ENCODE data around the gene RTN4IP1. TPM values are rescaled to one million over a fixed set of nuclear protein-coding genes. Genes with fewer than 3 reads are reported as not detected.
A peak's percentile ranks its signal among the peaks of the same experiment; 100 is the strongest.

The RTN4IP1 gene
- total RNA-seq, 1 donor from 2014 or later: 6.9 TPM

- DNase-seq (ENCODE audit: low read depth): peak; percentile 82
- TF ChIP-seq CTCF (conservative IDR thresholded peaks at IDR 0.05; ENCODE audit: low read depth, low read length): no peak
- H3K4me3 ChIP-seq (ENCODE audit: low read depth, low read length): no peak overlapping the region
These were observed 101.3 kb downstream of the RTN4IP1 start for GRCh38 chr6:106527979-106528378.

GRCh38 chr6:106527117-106527516 is 102.2 kb downstream of the RTN4IP1 start:
- TF ChIP-seq CTCF (conservative IDR thresholded peaks at IDR 0.05; ENCODE audit: low read depth, low read length): no peak
- H3K4me3 ChIP-seq (ENCODE audit: low read depth, low read length): no peak overlapping the region
- DNase-seq (ENCODE audit: low read depth): no peak

GRCh38 chr6:106525882-106526275 is 103.4 kb downstream of the RTN4IP1 start:
- no peak overlapping the region for H3K4me3 ChIP-seq (ENCODE audit: low read depth, low read length)
- no peak for TF ChIP-seq CTCF (conservative IDR thresholded peaks at IDR 0.05; ENCODE audit: low read depth, low read length)
- DNase-seq (ENCODE audit: low read depth): no peak

GRCh38 chr6:106525107-106525881 is 104.0 kb downstream of the RTN4IP1 start:
- H3K4me3 ChIP-seq (ENCODE audit: low read depth, low read length): peak overlapping the region; percentile 31
- no peak for DNase-seq (ENCODE audit: low read depth)
- TF ChIP-seq CTCF (conservative IDR thresholded peaks at IDR 0.05; ENCODE audit: low read depth, low read length): no peak

GRCh38 chr6:106522562-106523250 is 106.6 kb downstream of the RTN4IP1 start:
- no peak for DNase-seq (ENCODE audit: low read depth)
- H3K4me3 ChIP-seq (ENCODE audit: low read depth, low read length): no peak overlapping the region
- no peak for TF ChIP-seq CTCF (conservative IDR thresholded peaks at IDR 0.05; ENCODE audit: low read depth, low read length)

Other genes starting within 250 kb of the RTN4IP1 start
- gene QRSL1, start 80 bp upstream of the RTN4IP1 start, total RNA-seq: 6.9 and 15.7 TPM in 2 replicates

All from epithelial cell of proximal tubule (primary cell).